IMR-90 (cell line): ENCODE data around the gene BCAS1. TPM values are rescaled to one million over a fixed set of nuclear protein-coding genes. Genes with fewer than 3 reads are reported as not detected.

Experiments used
- ATAC-seq: fragments of 200-7000 bp; cut with Tn5 transposase; 2 replicates; pipeline ENCODE4 v1.9.1; 2020; ENCODE audit warnings: low read depth, mild to moderate bottlenecking, moderate library complexity
- BruUV-seq: library from RNA; stranded (reverse); fragments of 400-500 nt; replicated peaks from 2 replicates; lab custom pipeline; 2021; lab: Mats Ljungman, UMichigan
- CTCF ChIA-PET: fragments of 300-600 bp; formaldehyde crosslinking; extraction: SDS; loops from one replicate; lab custom pipeline; 2021; ENCODE audit warnings: antibody characterized with exemption; lab: Yijun Ruan, JAX
- POLR2A ChIA-PET: fragments of 300-600 bp; sonication (Branson Sonifier 250); formaldehyde crosslinking; loops from one replicate; lab custom pipeline; 2022; ENCODE audit warnings: antibody characterized with exemption; ENCODE audit not compliant: unreplicated experiment; lab: Charles Lee
- DNase-seq: peaks from one replicate; pipeline ENCODE4 v3.0.0; 2013
- H2AFZ ChIP-seq: replicated peaks from 2 replicates; pipeline ENCODE3; 2013; ENCODE audit warnings: low read length, mild to moderate bottlenecking; ENCODE audit not compliant: poor library complexity
- H2AK5ac ChIP-seq: 2 replicates; pipeline ENCODE4 v1.6.1; 2013; ENCODE audit warnings: low read depth, low read length, inconsistent platforms
- H2AK9ac ChIP-seq: replicated peaks from 2 replicates; pipeline ENCODE3; 2013; ENCODE audit warnings: mild to moderate bottlenecking, low read depth, low read length, moderate library complexity; ENCODE audit not compliant: poor library complexity
- H2BK120ac ChIP-seq: 2 replicates; pipeline ENCODE4 v1.6.1; 2013; ENCODE audit warnings: low read depth, low read length, inconsistent platforms
- H2BK15ac ChIP-seq: 3 replicates; pipeline ENCODE4 v1.6.1; 2013; ENCODE audit warnings: low read depth, low read length, inconsistent platforms
- H2BK20ac ChIP-seq: 2 replicates; pipeline ENCODE4 v1.6.1; 2013; ENCODE audit warnings: low read depth, mild to moderate bottlenecking, inconsistent platforms, low read length, moderate library complexity
- H2BK5ac ChIP-seq: 2 replicates; pipeline ENCODE4 v1.6.1; 2013; ENCODE audit warnings: mild to moderate bottlenecking, low read depth, low read length, inconsistent platforms; ENCODE audit not compliant: poor library complexity, severe bottlenecking
- H3K14ac ChIP-seq: replicated peaks from 2 replicates; pipeline ENCODE4 v1.6.1; 2013; ENCODE audit warnings: low read depth, low read length, inconsistent platforms
- H3K18ac ChIP-seq: 2 replicates; pipeline ENCODE4 v1.6.1; 2013; ENCODE audit warnings: low read depth, low read length, control low read depth
- H3K23ac ChIP-seq: 2 replicates; pipeline ENCODE4 v1.6.1; 2013; ENCODE audit warnings: low read depth, low read length, inconsistent platforms
- H3K27ac ChIP-seq: 2 replicates; pipeline ENCODE4 v1.5.1; 2013; ENCODE audit warnings: mild to moderate bottlenecking, control low read depth, low read length; ENCODE audit not compliant: insufficient read depth
- H3K27me3 ChIP-seq: 2 replicates; pipeline ENCODE4 v1.6.1; 2013; ENCODE audit warnings: low read length; ENCODE audit not compliant: control insufficient read depth, insufficient read depth
- H3K36me3 ChIP-seq: 2 replicates; pipeline ENCODE4 v1.6.1; 2013; ENCODE audit warnings: low read length, mixed read lengths; ENCODE audit not compliant: control insufficient read depth, insufficient read depth
- H3K4ac ChIP-seq: 2 replicates; pipeline ENCODE4 v1.6.1; 2013; ENCODE audit warnings: low read depth, low read length, inconsistent platforms
- H3K4me1 ChIP-seq: 2 replicates; pipeline ENCODE4 v1.6.1; 2013; ENCODE audit warnings: low read length, mixed read lengths; ENCODE audit not compliant: control insufficient read depth, insufficient read depth
- H3K4me2 ChIP-seq: 2 replicates; pipeline ENCODE4 v1.6.1; 2013; ENCODE audit warnings: low read depth, mild to moderate bottlenecking, control low read depth, low read length, moderate library complexity
- H3K4me3 ChIP-seq: 2 replicates; pipeline ENCODE4 v1.5.1; 2013; ENCODE audit warnings: low read depth, mild to moderate bottlenecking, control low read depth, low read length, moderate library complexity; ENCODE audit not compliant: insufficient read depth
- H3K56ac ChIP-seq: 2 replicates; pipeline ENCODE4 v1.6.1; 2013; ENCODE audit warnings: low read length, inconsistent platforms; ENCODE audit not compliant: insufficient read depth; ENCODE audit errors: extremely low read depth
- H3K79me1 ChIP-seq, 2 experiments: 2 replicates each; pipeline ENCODE4 v1.6.1; 2013; ENCODE audit warnings: low read length in 2 of 2, inconsistent platforms in 1 of 2, low read depth in 1 of 2
- H3K9ac ChIP-seq: 2 replicates; pipeline ENCODE4 v1.6.1; 2013; ENCODE audit warnings: low read depth, low read length, control low read depth
- H3K9me1 ChIP-seq: 2 replicates; pipeline ENCODE4 v1.6.1; 2013; ENCODE audit warnings: low read length, inconsistent platforms; ENCODE audit not compliant: insufficient read depth
- H3K9me3 ChIP-seq: 2 replicates; pipeline ENCODE4 v1.6.1; 2013; ENCODE audit warnings: low read length; ENCODE audit not compliant: control insufficient read depth, insufficient read depth
- H4K20me1 ChIP-seq: 2 replicates; pipeline ENCODE4 v1.6.1; 2013; ENCODE audit warnings: low read length, inconsistent platforms; ENCODE audit not compliant: insufficient read depth
- H4K5ac ChIP-seq: 2 replicates; pipeline ENCODE4 v1.6.1; 2013; ENCODE audit warnings: mild to moderate bottlenecking, low read depth, low read length, control low read depth
- H4K8ac ChIP-seq, 2 experiments: 2 replicates each; pipeline ENCODE4 v1.6.1; 2013; ENCODE audit warnings: low read depth in 2 of 2, low read length in 2 of 2, control low read depth in 1 of 2, inconsistent platforms in 1 of 2
- H4K91ac ChIP-seq: 2 replicates; pipeline ENCODE4 v1.6.1; 2013; ENCODE audit warnings: low read depth, low read length, inconsistent platforms; ENCODE audit not compliant: insufficient read depth
- BHLHE40 ChIP-seq: fragments of 150-350 bp; IDR thresholded peaks from 2 replicates; pipeline ENCODE4 v1.6.1; 2016; ENCODE audit warnings: mild to moderate bottlenecking, low read depth, low read length
- CHD1 ChIP-seq: IDR thresholded peaks from 2 replicates; pipeline ENCODE4 v1.6.1; 2012; ENCODE audit warnings: low read depth, low read length, improper control_type of control experiment
- MAFK ChIP-seq: IDR thresholded peaks from 2 replicates; pipeline ENCODE4 v1.6.1; 2012; ENCODE audit warnings: low read depth, low read length, improper control_type of control experiment
- MAZ ChIP-seq: IDR thresholded peaks from 2 replicates; pipeline ENCODE4 v1.6.1; 2012; ENCODE audit warnings: low read depth, mild to moderate bottlenecking, low read length, improper control_type of control experiment, moderate library complexity, borderline replicate concordance
- MXI1 ChIP-seq: IDR thresholded peaks from 2 replicates; pipeline ENCODE4 v1.6.1; 2012; ENCODE audit warnings: low read depth, mild to moderate bottlenecking, low read length, moderate library complexity, borderline replicate concordance
- NFE2L2 ChIP-seq: fragments of 150-350 bp; IDR thresholded peaks from 2 replicates; pipeline ENCODE4 v1.6.1; 2016; ENCODE audit warnings: low read depth, mild to moderate bottlenecking, low read length
- POLR2A ChIP-seq: IDR thresholded peaks from 2 replicates; pipeline ENCODE4 v1.6.1; 2012; ENCODE audit warnings: mild to moderate bottlenecking, low read depth, low read length
- RAD21 ChIP-seq: IDR thresholded peaks from 2 replicates; pipeline ENCODE4 v1.6.1; 2012; ENCODE audit warnings: low read length, improper control_type of control experiment
- RCOR1 ChIP-seq: IDR thresholded peaks from 2 replicates; pipeline ENCODE4 v1.6.1; 2012; ENCODE audit warnings: mild to moderate bottlenecking, low read length, improper control_type of control experiment; ENCODE audit not compliant: insufficient replicate concordance
- SMC3 ChIP-seq: fragments of 150-350 bp; IDR thresholded peaks from 2 replicates; pipeline ENCODE4 v1.6.1; 2016; ENCODE audit warnings: low read depth, mild to moderate bottlenecking, antibody characterized with exemption, low read length, moderate library complexity
- WGBS, 2 experiments: methylation state at CpG; one replicate each; pipeline versions ENCODE4 v1.1.5 to v1.1.7; 2013; ENCODE audit warnings: missing lambda C conversion rate in 2 of 2; ENCODE audit not compliant: insufficient read length in 1 of 2; ENCODE audit errors: extremely low coverage in 2 of 2; 5-methylcytosine and 5-hydroxymethylcytosine counted together
- dilution Hi-C: fragments of 300-500 bp; cut with HindIII; formaldehyde crosslinking; loops from one replicate; pipeline ENCODE4 v1.14.3; 2018; ENCODE audit warnings: low sequenced_read_pairs; ENCODE audit not compliant: unreplicated experiment
- in situ Hi-C: fragments of 300-500 bp; cut with MboI; formaldehyde crosslinking; loops from 3 replicates; pipeline ENCODE4 v1.14.3; 2019; ENCODE audit warnings: low sequenced_read_pairs, inconsistent platforms, mixed read lengths
- intact Hi-C: fragments of 100-400 bp; cut with micrococcal nuclease; formaldehyde crosslinking; loops from 2 replicates; pipeline ENCODE4 v1.10.0; 2022
- polyA plus RNA-seq, 3 experiments: library from polyadenylated mRNA; depleted of rRNA; stranded (reverse); fragments of >200 nt; gene quantifications; 2 replicates each; pipeline ENCODE4 v1.2.3, GENCODE V29; 2012; ENCODE audit warnings: low replicate concordance in 1 of 3
- total RNA-seq: library from RNA; depleted of rRNA; stranded (reverse); fragments of >200 nt; gene quantifications from 2 replicates; pipeline ENCODE4 v1.2.3, GENCODE V29; 2012
- TF ChIP-seq, protein P1 (sequence below): conservative IDR thresholded peaks from 2 replicates; pipeline ENCODE4 v1.5.1; 2012; ENCODE audit warnings: mild to moderate bottlenecking, low read depth, low read length, improper control_type of control experiment
- TF ChIP-seq, protein P2 (sequence below): fragments of 150-350 bp; IDR thresholded peaks from 2 replicates; pipeline ENCODE4 v1.6.1; 2017; ENCODE audit warnings: mild to moderate bottlenecking, antibody characterized with exemption, low read length, low read depth

Gene BCAS1
- total and polyA plus RNA-seq, 2 of the 4 experiments (the other 2 are of a cell fraction) = under 0.01 TPM; not detected in 1

DNA sequence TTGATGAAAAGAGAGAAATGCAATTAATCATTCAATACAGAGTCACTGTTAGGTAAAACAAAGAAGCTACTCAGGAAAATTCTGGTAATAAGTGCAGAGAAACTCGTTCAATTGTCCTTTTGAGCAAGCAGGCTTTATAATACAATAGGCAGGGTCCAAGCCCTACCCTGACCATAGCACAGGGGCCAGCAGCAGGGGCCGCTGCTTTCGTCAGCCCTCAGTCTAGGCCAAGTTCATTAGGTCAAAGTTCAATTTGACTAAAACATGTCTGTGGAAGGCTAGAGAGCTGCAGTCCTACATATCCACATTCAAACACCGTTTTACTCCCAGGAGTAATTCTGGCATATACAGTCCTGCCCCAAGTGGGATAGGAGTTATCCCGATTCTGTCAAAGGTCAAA is 94.6 kb downstream of the BCAS1 start:
- Histone ChIP-seq H4K20me1 (no peaks in the 10 kb centered on the region), H3K18ac (no peak overlapping the region), H3K56ac (no peak overlapping the region), H3K23ac (no peak overlapping the region), H2BK15ac (no peak overlapping the region), H3K4me3 (no peak overlapping the region), H3K4me2 (no peak overlapping the region), H2BK5ac (no peak overlapping the region), H3K79me1 (no peaks in the 10 kb centered on the region), H2BK120ac (no peak overlapping the region), H3K4me1 (no peaks in the 10 kb centered on the region), H3K14ac (no peak overlapping the region), H2BK20ac (no peak overlapping the region), H3K4ac (no peak overlapping the region), H3K27ac (no peak overlapping the region), H3K27me3 (peaks cover 5% of the 10 kb centered on the region), H2AK5ac (no peak overlapping the region), H4K8ac (no peak overlapping the region), H2AK9ac (no peak overlapping the region), H3K9ac (no peak overlapping the region), H2AFZ (no peak overlapping the region), H3K9me1 (no peaks in the 10 kb centered on the region), H3K9me3 (no peaks in the 10 kb centered on the region; the same call in 1 of the 2 replicates), H4K91ac (no peak overlapping the region), H4K5ac (no peak overlapping the region), H3K36me3 (no peaks in the 10 kb centered on the region)
- no TSS peak for BruUV-seq
- dilution Hi-C loops (no loop called here), intact Hi-C loops (no loop called here), in situ Hi-C loops (loop anchor here (25.0 kb wide), 3 partner anchors 112 to 1738 kb away; no protein-coding TSS in a partner anchor)
- WGBS, 2 experiments = no CpG with 5 or more reads among the region's 5 CpGs
- POLR2A ChIA-PET = no interaction called here
- DNase-seq (no peak), ATAC-seq (no peak)
- CTCF ChIA-PET = no interaction called here
- TF ChIP-seq, protein P1, sequence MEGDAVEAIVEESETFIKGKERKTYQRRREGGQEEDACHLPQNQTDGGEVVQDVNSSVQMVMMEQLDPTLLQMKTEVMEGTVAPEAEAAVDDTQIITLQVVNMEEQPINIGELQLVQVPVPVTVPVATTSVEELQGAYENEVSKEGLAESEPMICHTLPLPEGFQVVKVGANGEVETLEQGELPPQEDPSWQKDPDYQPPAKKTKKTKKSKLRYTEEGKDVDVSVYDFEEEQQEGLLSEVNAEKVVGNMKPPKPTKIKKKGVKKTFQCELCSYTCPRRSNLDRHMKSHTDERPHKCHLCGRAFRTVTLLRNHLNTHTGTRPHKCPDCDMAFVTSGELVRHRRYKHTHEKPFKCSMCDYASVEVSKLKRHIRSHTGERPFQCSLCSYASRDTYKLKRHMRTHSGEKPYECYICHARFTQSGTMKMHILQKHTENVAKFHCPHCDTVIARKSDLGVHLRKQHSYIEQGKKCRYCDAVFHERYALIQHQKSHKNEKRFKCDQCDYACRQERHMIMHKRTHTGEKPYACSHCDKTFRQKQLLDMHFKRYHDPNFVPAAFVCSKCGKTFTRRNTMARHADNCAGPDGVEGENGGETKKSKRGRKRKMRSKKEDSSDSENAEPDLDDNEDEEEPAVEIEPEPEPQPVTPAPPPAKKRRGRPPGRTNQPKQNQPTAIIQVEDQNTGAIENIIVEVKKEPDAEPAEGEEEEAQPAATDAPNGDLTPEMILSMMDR = no peak
- TF ChIP-seq SMC3 (no peak), BHLHE40 (no peak), MAZ (no peak), NFE2L2 (no peak), CHD1 (no peak), MXI1 (no peak), RAD21 (no peak), RCOR1 (no peak), POLR2A (no peak), MAFK (no peak)
- TF ChIP-seq, protein P2, sequence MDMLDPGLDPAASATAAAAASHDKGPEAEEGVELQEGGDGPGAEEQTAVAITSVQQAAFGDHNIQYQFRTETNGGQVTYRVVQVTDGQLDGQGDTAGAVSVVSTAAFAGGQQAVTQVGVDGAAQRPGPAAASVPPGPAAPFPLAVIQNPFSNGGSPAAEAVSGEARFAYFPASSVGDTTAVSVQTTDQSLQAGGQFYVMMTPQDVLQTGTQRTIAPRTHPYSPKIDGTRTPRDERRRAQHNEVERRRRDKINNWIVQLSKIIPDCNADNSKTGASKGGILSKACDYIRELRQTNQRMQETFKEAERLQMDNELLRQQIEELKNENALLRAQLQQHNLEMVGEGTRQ = no peak
